Upper lobe of left lung (tissue), 6 donors: Measurements from ENCODE around the gene ATP1A2. TPM values are rescaled to one million over a fixed set of nuclear protein-coding genes. Genes with fewer than 3 reads are reported as not detected.

Experiments used
- ATAC-seq, 2 donors: fragments of 200-7000 bp; cut with Tn5 transposase; one replicate each; pipeline ENCODE4 v1.9.1; 2022; ENCODE audit warnings: mild to moderate bottlenecking in 2 of 2, moderate library complexity in 2 of 2; ENCODE audit not compliant: low FRiP score in 2 of 2
- DNase-seq, 2 donors: peaks; one replicate each; pipeline ENCODE4 v3.0.0-alpha.2; 2019 to 2020
- H3K27ac ChIP-seq, 4 donors: fragments of 200-600 bp; sonication (generic); one replicate each; pipeline ENCODE4 v1.5.1; 2016 to 2019
- H3K27me3 ChIP-seq, 4 donors: fragments of 200-600 bp; sonication (generic); one replicate each; pipeline ENCODE4 v1.5.1; 2017 to 2019
- H3K36me3 ChIP-seq, 4 donors: fragments of 200-600 bp; sonication (generic); one replicate each; pipeline ENCODE4 v1.5.1; 2016 to 2019
- H3K4me1 ChIP-seq, 4 donors: fragments of 200-600 bp; sonication (generic); one replicate each; pipeline ENCODE4 v1.5.1; 2018 to 2019
- H3K4me3 ChIP-seq, 4 donors: fragments of 200-600 bp; sonication (generic); one replicate each; pipeline ENCODE4 v1.5.1; 2017 to 2019; ENCODE audit warnings: mild to moderate bottlenecking in 2 of 4, moderate library complexity in 1 of 4
- H3K9me3 ChIP-seq, 4 donors: fragments of 200-600 bp; sonication (generic); one replicate each; pipeline ENCODE4 v1.5.1; 2018 to 2019
- EP300 ChIP-seq, 4 donors: sonication (generic); formaldehyde crosslinking; IDR thresholded peaks; one replicate each; pipeline ENCODE4 v1.5.1; 2017; ENCODE audit warnings: antibody characterized with exemption in 4 of 4, control low read depth in 2 of 4
- POLR2A ChIP-seq, 4 donors: fragments of 450-650 bp; IDR thresholded peaks; one replicate each; pipeline ENCODE4 v1.5.1; 2016 to 2017; ENCODE audit warnings: antibody characterized with exemption in 4 of 4, mild to moderate bottlenecking in 2 of 4
- POLR2AphosphoS5 ChIP-seq, 2 donors: sonication (generic); formaldehyde crosslinking; IDR thresholded peaks; one replicate each; pipeline ENCODE4 v1.5.1; 2017; ENCODE audit warnings: antibody characterized with exemption in 2 of 2
- WGBS, 2 donors: methylation state at CpG; one replicate each; pipeline ENCODE4 v1.1.5; 2017 to 2018; 5-methylcytosine and 5-hydroxymethylcytosine counted together
- total RNA-seq, 6 donors: library from RNA; depleted of rRNA in 4 of 6; stranded (reverse); fragments of >200 nt in 4 of 6; gene quantifications; one replicate each; pipeline versions ENCODE4 v1.1.0 to v1.2.1, GENCODE V29; 2016 to 2021
- TF ChIP-seq, protein P1 (sequence below), 6 experiments: fragments of 450-650 bp in 4 of 6; fragments of 200-600 bp in 2 of 6; sonication (generic) in 2 of 6; IDR thresholded peaks; one replicate each; pipeline ENCODE4 v1.5.1; 2016 to 2019; ENCODE audit warnings: antibody characterized with exemption in 6 of 6
- donor health status: DM: no; HTN: no; CAD: no; lungs with moderate emphysema.
- donor health status: DM: no; HTN: yes; CAD: no; lungs with severe emphysema.

Gene ATP1A2
- total RNA-seq, 6 donors from 2014 or later: 2.2 to 36.7 (median 3.8) TPM

DNA sequence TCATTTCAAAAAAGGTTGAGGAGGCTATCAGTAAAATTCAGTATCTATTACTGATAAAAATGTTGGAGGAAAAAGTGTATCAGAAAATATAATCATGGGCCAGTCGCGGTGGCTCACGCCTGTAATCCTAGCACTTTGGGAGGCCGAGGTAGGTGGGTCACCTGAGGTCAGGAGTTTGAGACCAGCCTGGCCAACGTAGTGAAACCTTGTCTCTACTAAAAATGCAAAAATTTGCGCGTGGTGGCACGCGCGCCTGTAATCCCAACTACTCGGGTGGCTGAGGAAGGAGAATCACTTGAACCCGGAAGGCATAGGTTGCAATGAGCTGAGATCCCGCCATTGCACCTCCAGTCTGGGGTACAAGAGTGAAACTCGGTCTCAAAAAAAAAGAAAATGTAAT lies 30.5 kb downstream of the ATP1A2 start:
- no peaks in the 10 kb centered on the region for H3K4me1 ChIP-seq
- no peak overlapping the region for H3K27ac ChIP-seq
- 92 to 94% methylated on average over 14 of the region's 14 CpGs for WGBS, 2 donors
- no peak overlapping the region for H3K4me3 ChIP-seq
- TF ChIP-seq POLR2AphosphoS5 (IDR thresholded peaks at IDR 0.05): no peak
- TF ChIP-seq, protein P1, sequence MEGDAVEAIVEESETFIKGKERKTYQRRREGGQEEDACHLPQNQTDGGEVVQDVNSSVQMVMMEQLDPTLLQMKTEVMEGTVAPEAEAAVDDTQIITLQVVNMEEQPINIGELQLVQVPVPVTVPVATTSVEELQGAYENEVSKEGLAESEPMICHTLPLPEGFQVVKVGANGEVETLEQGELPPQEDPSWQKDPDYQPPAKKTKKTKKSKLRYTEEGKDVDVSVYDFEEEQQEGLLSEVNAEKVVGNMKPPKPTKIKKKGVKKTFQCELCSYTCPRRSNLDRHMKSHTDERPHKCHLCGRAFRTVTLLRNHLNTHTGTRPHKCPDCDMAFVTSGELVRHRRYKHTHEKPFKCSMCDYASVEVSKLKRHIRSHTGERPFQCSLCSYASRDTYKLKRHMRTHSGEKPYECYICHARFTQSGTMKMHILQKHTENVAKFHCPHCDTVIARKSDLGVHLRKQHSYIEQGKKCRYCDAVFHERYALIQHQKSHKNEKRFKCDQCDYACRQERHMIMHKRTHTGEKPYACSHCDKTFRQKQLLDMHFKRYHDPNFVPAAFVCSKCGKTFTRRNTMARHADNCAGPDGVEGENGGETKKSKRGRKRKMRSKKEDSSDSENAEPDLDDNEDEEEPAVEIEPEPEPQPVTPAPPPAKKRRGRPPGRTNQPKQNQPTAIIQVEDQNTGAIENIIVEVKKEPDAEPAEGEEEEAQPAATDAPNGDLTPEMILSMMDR (IDR thresholded peaks at IDR 0.05): no peak
- no peak for TF ChIP-seq EP300 (IDR thresholded peaks at IDR 0.05)
- no peak for TF ChIP-seq POLR2A (IDR thresholded peaks at IDR 0.05)
- no peaks in the 10 kb centered on the region for H3K9me3 ChIP-seq
- ATAC-seq (no peak), DNase-seq (no peak)
- no peaks in the 10 kb centered on the region for H3K36me3 ChIP-seq
- no peaks in the 10 kb centered on the region for H3K27me3 ChIP-seq

DNA sequence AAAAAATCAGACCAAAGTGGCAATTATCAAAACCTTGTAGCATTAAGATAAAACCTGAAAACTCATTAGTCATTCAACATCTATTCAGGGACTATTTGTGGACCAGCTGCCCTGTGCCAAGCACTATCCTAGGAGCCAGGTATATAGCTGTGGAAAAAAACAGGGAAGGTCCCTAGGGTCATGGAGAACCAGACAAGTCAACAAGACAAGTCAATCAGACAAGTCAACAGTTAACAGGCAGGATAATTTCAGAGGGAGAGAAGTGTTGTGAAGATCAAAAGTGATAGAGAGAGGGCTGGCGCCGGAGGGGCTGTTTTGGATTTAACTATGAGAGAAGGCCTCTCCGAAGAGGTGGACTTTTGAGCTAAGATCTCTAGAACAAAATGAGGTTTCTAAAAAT lies 32.6 kb downstream of the ATP1A2 start:
- no peaks in the 10 kb centered on the region for H3K9me3 ChIP-seq
- no peak for DNase-seq
- no peaks in the 10 kb centered on the region for H3K4me1 ChIP-seq
- no peaks in the 10 kb centered on the region for H3K36me3 ChIP-seq
- no peak overlapping the region for H3K4me3 ChIP-seq
- WGBS, 2 donors: 85 to 90% methylated on average over 3 of the region's 3 CpGs
- H3K27ac ChIP-seq: no peak overlapping the region
- H3K27me3 ChIP-seq: no peaks in the 10 kb centered on the region
- TF ChIP-seq, protein P1 (IDR thresholded peaks at IDR 0.05): no peak
- TF ChIP-seq POLR2AphosphoS5 (IDR thresholded peaks at IDR 0.05) (no peak), EP300 (IDR thresholded peaks at IDR 0.05) (no peak), POLR2A (IDR thresholded peaks at IDR 0.05) (no peak)
- no peak for ATAC-seq

DNA sequence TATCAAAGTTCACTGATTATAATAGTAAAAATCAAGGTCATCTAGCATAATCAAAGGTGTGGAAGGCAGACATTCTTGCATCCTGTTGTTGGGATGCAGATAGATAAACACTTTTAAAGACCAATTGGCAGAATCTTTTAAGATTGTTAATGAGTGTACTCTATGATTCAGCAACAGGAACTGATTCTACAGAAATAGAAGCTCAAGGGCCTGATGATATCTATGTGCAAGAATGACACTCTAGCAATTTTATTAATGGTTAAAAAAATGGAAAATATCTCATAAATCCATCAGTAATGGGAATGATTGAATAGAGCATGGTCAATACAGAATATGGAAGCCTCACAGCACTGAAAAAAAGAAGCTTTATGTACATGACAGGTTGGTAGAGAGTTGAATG lies 33.7 kb downstream of the ATP1A2 start:
- Histone ChIP-seq H3K4me1 (no peaks in the 10 kb centered on the region), H3K36me3 (no peaks in the 10 kb centered on the region), H3K9me3 (no peaks in the 10 kb centered on the region), H3K27me3 (no peaks in the 10 kb centered on the region), H3K4me3 (no peak overlapping the region), H3K27ac (no peak overlapping the region)
- DNase-seq: no peak
- no peak for ATAC-seq
- TF ChIP-seq, protein P1 (IDR thresholded peaks at IDR 0.05): no peak
- TF ChIP-seq POLR2AphosphoS5 (IDR thresholded peaks at IDR 0.05) (no peak), EP300 (IDR thresholded peaks at IDR 0.05) (no peak), POLR2A (IDR thresholded peaks at IDR 0.05) (no peak)

DNA sequence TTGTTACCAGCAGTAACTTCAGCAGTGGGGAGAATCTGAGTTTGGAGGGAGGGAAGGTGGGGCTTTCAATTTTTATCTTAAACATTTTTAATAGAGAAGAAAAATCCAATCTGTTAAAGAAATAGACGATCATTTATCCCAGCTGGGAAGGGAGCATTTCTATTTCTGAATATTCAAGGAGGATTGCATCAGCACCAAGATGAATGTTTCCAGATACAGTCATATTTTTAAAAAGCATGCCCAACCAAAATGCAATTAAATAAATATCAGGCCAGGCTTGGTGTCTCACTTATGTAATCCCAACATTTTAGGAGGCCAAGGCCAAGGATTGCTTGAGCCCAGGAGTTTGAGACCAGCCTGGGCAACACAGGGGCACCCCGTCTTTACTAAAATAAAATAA lies 34.2 kb downstream of the ATP1A2 start:
- 68 to 86% methylated on average over 2 of the region's 2 CpGs for WGBS, 2 donors
- ATAC-seq (no peak), DNase-seq (no peak)
- Histone ChIP-seq H3K27ac (no peak overlapping the region), H3K4me1 (no peaks in the 10 kb centered on the region), H3K27me3 (no peaks in the 10 kb centered on the region), H3K9me3 (no peaks in the 10 kb centered on the region), H3K4me3 (no peak overlapping the region), H3K36me3 (no peaks in the 10 kb centered on the region)
- TF ChIP-seq POLR2AphosphoS5 (IDR thresholded peaks at IDR 0.05) (no peak), POLR2A (IDR thresholded peaks at IDR 0.05) (no peak), EP300 (IDR thresholded peaks at IDR 0.05) (no peak)
- TF ChIP-seq, protein P1 (IDR thresholded peaks at IDR 0.05): no peak

DNA sequence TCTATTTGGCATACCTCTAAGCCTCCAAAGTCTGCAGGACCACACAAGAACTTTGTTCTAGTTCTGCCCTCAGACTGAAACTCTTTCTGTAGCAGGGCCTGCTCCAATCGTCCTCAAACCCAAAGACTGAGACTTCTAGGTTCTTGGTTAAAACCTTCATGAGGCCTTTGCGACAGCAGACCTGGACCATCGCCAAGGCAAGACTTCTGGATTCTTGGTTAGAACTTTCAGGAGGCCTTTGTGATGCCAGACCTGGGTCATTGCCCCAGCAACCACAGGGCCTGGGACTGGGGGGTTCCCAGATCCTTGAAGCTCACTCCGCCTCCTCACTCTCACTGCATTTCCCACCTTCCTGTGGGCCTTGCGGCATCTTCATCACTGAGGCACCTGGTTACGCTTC lies 35.7 kb downstream of the ATP1A2 start, which contains the start of gene ATP1A4:
Gene ATP1A4, plus strand, starts transcription at position 301 of the 400 bp plus-strand sequence. CDS start 438 bp downstream, outside the sequence.
- H3K9me3 ChIP-seq: no peaks in the 10 kb centered on the region
- H3K4me3 ChIP-seq: no peak within 1 kb of the TSS
- H3K27me3 ChIP-seq: no peaks in the 10 kb centered on the region
- DNase-seq (no peak), ATAC-seq (no peak)
- TF ChIP-seq, protein P1 (IDR thresholded peaks at IDR 0.05): no peak
- no peak for TF ChIP-seq POLR2AphosphoS5 (IDR thresholded peaks at IDR 0.05)
- no peak for TF ChIP-seq POLR2A (IDR thresholded peaks at IDR 0.05)
- TF ChIP-seq EP300 (IDR thresholded peaks at IDR 0.05): no peak
- H3K36me3 ChIP-seq: no peaks in the 10 kb centered on the region
- H3K27ac ChIP-seq: no peak within 1 kb of the TSS
- WGBS, 2 donors: 88 to 92% methylated on average over 6 of the region's 6 CpGs
- no peaks in the 10 kb centered on the region for H3K4me1 ChIP-seq
